ENCODE measurements around the gene HFM1.

- no peak for TF ChIP-seq POU6F1 (CRISPR knock-in tag; IDR thresholded peaks at IDR 0.05; ENCODE audit: borderline replicate concordance, low read depth)
- no peak for TF ChIP-seq ZNF565 (CRISPR knock-in tag; conservative IDR thresholded peaks at IDR 0.05; ENCODE audit: low read depth)
- TF ChIP-seq OSR1 (CRISPR knock-in tag; IDR thresholded peaks at IDR 0.05): no peak
- TF ChIP-seq RARB (CRISPR knock-in tag; IDR thresholded peaks at IDR 0.05): no peak
- no peak for TF ChIP-seq ZNF70 (CRISPR knock-in tag; IDR thresholded peaks at IDR 0.05)
- TF ChIP-seq PPARA (CRISPR knock-in tag; IDR thresholded peaks at IDR 0.05; ENCODE audit: borderline replicate concordance): no peak
- no peak for TF ChIP-seq ZNF8 (CRISPR knock-in tag; IDR thresholded peaks at IDR 0.05)
- TF ChIP-seq CREB5 (CRISPR knock-in tag; IDR thresholded peaks at IDR 0.05; ENCODE audit: low read depth): no peak
Observed at GRCh38 chr1:91307784-91308409, 96.7 kb downstream of the HFM1 start.
